GM18861 (cell line): Measurements from ENCODE around the gene NSD2.
"Not testable (repeated sequence)": the region's sequence is repeated elsewhere in the genome, so short reads cannot be mapped to it uniquely, and the experiment has no call there.

Experiments used
- ATAC-seq: cut with Tn5 transposase; IDR thresholded peaks from one replicate; pipeline ENCODE4 v1.9.1; 2021; ENCODE audit not compliant: unreplicated experiment

The NSD2 gene

DNA sequence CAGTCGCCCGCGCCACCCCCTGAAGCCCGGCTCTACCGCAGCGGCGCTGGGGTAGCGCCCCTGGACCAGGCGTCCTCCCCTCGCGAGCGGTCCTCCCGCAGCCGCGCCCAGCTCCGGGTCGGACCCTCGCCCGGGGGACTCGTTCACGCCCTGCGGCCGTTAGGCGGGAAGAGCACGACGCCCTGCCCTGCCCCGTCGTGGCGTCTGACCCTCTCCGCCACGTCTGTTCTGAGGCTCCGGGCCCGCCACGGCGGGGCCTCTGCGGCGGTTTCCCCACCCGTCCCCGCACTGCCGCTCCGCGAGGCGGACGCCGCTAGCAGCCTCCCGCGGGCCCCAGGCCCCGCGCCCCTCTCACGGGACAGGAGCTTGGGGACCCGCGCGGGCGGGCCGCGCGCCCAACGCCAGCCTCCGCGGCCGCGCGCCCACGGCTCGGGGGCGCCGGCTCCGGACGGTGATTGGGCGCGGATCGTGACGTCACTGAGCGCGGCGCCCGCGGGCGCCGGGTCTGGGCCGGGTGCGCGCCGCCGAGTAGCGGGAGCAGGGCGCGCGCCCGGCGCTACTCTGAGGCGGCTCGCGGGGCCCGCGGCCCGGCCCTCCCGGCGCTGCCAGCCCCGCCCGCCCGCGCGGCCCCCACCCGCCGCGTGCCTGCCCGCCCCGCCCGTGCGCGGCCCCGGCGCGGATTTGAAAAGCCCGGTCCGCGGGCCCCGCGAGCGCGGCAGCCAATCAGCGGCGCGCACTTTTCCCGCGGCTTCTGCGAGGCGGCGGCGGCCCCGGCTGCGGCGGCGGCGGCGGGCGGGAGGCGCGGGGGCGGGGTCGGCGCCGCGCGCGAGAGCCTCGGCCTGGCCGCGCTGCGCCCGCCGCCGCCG is at the start of gene NSD2:
TSS of gene NSD2 (plus strand) at position 816 of the 866 bp plus-strand sequence. CDS start 29,262 bp downstream, outside the sequence.
- ATAC-seq, result peak; percentile 46

DNA sequence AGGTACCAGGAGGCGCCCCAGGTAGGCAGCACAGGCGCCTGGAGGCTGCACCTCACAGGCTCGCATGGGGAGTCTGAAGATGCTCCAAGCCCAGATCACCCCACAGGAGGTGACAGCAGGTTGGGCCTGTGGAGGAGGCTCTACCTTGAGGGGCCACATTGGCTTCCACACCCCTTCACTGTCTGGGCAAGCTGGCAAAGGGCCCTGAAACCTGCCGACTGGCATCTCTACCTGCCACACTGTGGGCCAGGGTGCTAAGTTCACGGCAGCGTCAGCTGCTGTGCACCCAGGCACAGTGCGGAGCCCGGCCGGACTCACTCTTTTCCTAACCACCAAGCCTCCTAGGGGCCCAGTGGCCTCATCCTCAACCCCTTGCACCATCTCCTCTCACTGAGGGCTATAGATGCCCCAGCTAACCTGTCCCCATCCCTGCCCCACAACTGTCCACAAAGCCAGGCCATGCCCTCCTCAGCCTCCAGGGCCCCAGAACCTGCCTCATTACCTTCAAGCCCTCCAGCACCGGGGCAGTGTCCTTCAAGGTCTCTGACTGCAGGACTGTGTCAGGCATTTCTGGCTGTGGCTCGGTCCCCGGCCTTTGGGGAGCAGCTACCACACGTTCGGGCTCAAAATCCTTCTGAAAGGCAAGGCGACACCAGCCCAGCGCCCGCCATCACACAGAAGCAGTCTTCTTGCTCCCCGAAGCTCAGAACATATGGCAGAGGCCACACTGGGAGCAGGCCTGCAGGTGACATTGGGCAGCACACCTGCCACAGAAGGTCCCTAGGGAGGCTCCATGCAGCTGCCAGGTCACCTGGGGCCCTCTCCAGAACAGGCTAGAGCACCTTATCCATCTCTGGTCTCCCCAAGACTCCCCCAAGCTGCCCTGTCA is 49.3 kb upstream of the NSD2 start:
- no peak for ATAC-seq

DNA sequence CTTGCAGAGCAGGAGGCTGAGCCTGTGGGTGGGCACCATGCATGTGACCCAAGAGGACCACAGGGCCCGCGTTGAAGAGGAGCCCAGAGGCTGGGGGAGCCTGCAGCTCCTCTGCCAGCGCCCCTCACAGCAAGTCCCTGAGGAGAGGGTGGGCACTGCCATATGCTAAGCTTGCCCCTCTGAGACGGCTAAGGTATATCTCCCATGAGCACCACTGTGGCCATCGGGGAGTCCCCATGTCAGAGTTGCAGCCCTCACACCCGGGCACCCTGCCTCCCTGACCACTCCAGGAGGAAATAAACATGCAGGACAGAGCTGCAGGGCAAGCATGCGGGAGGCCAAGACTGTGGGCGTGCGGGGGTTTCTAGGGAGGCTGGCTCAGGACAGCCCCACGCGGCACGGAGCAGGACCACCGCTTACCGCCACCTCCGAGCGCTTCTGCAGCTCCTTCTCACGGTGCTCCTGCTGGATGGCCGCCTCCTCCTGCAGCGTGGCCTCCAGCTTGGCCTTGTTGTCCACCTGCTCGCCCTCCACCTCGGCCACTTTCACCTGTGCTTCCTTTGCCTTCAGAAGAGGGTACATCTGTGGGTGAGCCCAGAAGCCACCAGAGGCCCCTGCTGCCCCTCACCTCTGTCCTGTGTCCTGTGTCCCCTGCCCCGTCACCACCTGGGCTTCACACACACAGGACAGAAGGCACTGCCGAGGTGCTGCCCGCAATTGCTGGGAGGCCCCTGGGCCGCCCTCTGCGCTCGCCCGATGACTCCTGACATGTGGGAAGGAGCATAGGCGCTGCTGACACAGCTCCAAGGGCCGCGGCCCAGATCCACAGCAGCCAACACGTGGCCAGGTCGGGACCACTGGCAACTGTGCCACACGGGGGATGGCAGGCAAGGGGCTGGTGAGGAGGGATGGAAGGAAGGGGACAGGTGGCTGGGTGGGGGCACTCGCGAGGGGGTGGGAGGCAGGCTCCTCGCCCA is 48.3 kb upstream of the NSD2 start:
- no peak for ATAC-seq

DNA sequence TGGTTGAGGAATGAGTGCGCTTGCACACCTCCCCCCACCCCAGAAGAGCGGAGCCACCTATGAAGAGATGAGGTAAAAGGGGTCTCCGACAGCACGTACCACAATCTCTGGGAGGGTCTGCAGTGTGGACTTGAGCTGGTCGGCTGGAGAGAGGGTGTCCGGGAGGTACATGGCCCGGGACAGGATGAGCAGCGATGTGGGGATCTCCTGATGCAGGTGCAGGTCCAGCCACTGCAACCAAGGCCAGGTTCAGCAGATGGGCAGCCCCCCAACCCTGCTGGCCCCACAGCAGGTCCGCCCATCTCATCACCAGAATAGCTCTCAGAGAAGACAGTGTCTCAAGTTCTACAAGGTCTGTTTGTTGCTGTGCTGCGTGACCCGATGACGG is 47.7 kb upstream of the NSD2 start:
- no peak for ATAC-seq

DNA sequence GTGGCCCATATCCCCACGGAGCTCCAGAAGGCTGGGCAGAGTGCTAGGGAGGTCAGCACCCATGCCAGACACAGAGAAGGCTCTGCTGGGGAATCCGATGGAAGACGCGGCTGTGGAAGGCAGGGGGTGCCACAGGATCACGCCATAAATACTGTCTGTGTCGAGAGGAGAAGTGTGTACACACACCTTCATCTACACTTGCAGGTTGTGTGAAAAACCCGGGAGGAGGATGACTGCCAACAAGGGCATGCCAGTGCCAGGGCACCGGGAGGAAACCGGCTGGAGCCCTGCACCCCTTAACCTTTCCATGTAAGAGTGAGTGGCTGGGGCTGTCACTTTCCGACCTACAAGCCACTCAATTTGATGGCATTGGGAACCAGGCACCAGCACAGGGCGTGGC is 46.4 kb upstream of the NSD2 start:
- no peak for ATAC-seq

DNA sequence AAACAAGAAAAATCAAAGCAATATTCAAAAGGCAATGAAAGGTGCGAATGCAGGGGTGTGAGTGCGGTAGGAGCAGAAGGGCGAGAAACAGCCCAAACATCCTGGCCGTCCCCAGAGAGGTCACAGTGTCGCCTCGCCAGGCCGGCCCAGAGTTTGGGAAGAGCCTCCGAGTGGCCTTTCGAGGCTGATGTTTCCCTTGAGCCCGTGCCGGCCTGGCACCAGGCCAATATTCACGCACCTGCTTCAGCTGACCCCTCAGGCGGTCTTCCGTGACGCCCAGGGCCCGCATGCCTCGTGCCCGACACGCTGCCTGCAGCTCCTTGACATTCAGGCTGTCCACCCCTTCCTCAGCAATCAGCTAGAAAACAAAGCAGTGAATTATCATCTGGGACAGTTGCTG is 45.9 kb upstream of the NSD2 start:
- no peak for ATAC-seq

DNA sequence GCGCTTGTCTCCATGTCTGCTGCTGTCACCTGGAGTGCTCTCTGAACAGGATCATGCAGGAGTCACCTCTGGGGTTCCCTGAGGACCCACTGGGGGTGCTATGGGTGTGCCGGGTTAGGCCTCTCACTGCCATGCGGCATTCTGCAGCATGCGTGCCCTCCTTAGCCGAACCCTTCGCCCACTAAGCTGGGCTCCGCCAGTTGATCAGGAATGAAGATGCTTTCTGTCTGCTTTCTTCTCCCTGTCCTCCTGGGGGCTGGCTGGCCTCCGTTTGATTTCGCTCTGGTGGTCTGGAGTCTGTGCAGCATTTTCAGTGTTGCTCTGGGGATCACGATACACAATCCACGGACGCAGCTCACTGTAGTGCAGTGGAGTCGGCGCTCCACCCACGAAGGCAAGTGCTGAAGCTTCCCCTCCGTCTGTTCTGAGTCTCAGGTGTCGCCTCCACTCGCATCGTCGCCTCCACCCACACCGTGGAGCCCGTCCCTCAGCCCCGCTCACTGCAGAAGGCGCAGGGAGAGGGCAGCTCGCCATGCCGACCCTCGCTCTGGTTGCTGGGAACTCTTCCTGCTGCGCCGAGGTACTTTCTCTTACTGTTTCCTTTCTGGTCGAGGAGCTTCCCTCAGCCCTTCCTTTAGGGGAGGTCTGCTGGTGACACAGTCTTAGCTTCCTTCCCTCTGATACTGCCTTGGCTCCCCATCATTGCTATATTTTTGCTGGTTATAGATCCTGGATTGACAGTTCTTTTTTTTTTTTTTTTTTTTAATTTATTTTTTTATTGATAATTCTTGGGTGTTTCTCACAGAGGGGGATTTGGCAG is 44.5 kb upstream of the NSD2 start:
- ATAC-seq, result no peak

DNA sequence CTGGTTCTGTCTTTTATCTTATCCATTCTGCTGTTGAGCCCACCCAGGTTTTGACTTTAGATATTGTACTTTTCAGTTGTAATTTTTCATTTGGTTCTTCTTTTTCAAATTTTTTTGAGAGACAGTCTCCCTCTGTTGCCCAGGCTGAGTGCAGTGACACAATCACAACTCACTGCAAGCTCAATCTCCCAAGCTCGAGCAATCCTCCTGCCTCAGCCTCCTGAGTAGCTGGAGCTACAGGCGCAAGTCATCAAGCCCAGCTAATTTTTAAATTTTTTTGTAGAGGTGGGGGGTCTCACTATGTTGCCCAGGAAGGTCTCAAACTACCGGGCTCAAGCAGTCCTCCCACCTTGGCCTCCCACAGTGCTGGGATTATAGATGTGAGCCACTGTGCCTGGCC is 41.0 kb upstream of the NSD2 start:
- ATAC-seq, result no peak

DNA sequence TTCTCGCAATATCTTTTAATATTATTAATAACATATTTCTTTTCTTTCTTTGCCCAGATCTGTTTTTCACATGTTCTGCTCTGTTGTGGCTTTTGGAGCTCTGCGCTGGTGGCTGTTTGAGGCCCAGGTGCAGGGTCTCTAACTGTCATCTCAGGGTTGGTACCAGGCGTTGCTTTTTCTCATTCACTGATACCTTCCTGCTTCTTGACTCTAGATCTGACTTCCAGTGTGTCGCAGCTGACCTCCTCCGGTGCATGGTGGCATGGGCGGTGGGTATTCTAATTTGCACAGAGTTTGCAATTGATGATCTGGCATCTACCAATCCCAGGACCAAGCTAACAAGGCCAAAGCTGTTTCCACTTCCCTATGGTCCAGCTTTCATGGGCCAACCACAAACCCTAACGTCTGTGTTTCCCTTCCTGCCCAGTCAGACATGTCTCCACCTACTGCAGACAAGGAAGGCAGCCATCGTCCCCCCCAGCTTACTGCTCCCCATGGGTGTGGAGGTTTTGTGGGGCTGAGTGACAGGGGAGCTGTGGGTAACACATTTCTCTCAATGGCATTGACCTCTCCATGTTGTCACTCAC is 40.5 kb upstream of the NSD2 start:
- ATAC-seq, result no peak

DNA sequence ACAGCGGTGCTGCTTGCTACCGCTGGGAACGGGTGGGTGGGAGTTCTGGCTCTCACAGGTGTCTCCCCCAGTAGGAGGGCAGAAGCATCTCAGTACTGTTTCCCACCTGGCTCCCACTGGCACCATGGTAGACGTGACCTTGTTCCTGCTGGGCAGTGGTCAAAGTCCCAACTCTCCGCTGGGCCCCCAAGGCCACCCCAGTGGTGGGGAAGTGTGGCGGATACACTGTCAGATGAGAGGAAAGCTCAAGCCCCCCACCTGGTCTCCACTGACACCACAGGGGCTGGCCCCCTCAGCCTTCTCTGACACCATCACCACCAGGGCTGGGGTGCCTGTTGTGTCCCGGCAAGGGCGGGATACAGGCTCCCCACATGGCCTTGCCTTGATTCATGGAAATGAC is 39.9 kb upstream of the NSD2 start:
- no peak for ATAC-seq

DNA sequence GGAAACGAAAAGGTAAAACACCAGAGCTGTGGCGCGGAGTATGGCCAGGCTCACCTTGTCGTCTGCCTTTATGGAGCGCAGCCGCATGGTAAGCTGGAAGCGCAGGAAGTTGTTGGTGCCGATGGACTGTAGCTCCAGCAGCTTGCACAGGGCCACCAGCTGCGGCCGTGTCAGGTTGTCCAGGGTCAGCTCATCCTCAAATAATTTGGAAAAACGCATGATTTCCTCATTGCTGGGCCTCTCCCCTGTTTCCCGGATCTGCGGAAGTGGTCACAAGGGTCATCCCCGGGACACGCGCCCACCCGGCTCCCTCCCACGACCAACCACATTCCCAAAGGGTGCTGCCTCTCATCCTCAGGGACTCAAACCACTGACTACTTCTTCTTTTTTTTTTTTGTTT is 38.5 kb upstream of the NSD2 start:
- ATAC-seq, result no peak

DNA sequence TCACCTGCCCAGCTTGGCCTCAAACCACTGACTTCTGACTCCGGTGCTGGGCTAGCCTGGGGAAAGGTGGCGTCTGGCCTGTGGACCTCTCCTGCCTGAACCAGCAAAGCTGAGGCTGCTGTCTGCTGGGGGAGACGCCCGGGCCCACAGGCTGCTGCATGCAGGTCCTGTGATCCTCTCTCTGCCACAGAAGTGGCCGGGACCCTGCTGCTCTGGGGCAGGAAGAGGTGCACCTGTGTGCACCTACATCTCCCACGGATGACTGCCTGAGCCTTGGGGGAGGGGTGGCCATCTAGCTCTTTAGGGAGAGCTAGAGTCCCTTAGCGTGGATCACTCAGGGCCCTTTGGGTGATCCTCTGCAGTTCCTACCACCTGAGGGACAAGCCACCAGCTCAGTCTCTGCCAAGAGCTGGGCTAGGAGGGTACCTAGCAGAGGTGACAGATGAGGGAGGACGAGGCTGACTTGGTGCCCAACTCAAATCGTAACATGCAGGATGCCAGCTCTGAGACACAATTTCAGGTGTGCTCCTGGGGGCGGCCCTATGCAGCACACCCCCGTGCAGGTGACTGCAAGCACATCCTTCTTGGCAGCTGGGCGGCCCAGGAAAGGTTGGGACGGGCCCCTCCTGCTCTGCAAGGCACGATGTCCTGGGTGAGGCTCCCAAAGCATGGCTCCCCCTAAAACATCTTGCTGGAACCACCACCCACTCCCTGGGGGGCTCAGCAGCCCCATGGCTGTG is 37.7 kb upstream of the NSD2 start:
- peak; percentile 9 for ATAC-seq

DNA sequence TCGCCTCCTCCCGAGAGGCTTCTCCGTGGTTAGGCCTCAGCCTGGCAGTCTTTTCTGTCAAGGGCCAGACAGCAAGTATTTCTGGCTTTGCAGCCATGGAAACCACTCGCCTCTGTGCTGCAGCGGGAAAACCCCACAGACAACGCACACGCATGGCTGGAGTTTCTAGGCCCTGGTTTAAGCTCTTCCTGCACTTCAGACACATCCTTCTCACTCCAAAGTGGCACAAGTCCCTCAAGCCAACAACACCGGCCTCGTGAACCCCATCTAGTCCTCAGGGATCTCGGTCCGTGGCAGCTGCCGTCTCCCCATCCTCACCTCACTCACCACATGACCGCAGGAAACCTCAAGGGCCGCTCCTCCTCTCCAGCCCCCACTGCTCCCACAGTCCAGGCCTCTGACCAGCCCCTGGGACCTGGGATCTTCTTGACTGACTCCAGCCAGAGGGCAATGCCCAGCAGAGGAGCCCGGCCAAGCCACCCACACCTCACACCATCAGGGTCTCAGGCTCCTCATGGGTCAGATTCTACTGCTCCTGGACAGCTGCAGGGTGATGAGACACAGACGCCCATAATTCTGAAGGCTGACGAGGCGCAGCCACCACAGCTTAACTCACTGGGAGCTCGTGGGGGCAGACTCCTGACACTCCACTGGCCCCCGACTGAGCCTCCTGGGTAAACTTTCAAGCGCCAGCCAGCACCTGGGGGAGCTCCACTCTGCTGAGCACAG is 37.0 kb upstream of the NSD2 start:
- peak; percentile 56 for ATAC-seq

DNA sequence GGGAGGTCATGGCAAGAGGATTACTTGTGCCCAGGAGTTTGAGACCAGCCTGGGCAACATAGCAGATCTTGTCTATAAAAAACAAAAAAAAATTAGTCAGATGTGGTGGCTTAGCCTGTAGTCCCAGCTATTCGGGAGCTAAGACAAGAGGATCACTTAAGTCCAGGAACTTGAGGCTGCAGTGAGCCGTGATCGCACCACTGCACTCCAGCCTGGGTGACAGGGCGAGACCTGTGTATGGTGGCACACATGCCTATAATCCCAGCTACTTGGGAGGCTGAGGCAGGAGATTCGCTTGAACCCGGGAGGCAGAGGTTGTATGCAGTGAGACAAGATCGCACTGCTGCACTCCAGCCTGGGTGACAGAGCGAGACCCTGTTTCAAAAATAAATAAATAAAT is 35.4 kb upstream of the NSD2 start:
- ATAC-seq, result not testable (repeated sequence)

DNA sequence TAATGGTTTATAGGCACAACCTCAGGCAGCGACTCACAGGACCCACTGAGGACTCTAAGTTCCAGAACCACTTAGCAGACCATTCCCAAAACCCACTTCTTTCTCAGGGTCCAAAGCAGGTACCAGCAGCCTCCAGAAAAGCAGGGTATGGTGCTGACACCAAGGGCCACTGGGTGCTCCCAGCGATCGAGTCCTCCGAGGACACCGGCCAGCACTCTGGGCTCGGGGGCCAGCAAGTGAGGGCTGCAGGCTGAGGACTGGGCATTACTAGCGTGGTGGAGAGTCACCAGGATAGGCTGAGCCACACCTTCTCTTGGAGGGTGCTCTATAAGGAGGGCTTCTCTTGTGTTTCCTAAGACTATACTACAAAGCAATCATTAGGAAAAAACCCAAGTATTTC is 34.5 kb upstream of the NSD2 start:
- ATAC-seq, result no peak

DNA sequence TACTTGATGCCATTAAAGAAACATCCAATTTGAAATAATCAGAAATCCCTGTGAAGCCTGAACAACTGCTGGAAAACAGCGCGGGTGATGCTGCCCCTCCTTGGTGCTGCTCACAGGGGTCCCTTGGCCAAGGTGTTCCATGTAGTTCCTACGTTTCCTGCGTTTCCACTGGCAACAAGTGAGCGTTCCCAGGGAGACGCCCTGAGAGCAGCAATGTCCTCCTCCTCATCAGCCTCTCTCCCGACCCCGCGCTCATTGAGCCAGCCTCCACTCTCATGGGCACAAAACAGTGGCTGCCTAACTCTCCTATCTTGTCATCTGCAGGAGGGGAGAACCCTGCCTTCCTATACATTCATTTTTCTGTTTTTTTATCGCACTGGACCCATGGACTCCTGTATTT is 34.1 kb upstream of the NSD2 start:
- ATAC-seq, result no peak

DNA sequence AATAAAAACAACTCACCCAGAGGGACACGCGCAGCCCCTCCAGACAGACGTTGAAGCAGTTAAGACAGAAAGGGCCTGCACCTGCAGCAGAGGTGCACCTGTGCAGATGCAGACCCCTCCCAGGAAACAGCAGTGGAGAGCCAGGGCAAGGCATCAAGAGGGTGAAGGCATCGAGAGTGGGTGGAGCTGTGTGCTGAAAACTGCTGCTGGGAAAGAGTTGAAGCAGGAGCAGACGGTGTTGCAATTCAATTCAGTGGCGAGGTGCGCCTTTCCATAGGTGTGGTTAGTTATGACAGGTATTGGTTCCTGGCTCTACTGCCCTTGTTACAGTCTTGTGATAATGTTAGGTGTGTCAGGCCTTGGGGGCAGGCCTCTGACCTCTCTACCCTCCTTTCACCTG is 31.9 kb upstream of the NSD2 start:
- no peak for ATAC-seq

DNA sequence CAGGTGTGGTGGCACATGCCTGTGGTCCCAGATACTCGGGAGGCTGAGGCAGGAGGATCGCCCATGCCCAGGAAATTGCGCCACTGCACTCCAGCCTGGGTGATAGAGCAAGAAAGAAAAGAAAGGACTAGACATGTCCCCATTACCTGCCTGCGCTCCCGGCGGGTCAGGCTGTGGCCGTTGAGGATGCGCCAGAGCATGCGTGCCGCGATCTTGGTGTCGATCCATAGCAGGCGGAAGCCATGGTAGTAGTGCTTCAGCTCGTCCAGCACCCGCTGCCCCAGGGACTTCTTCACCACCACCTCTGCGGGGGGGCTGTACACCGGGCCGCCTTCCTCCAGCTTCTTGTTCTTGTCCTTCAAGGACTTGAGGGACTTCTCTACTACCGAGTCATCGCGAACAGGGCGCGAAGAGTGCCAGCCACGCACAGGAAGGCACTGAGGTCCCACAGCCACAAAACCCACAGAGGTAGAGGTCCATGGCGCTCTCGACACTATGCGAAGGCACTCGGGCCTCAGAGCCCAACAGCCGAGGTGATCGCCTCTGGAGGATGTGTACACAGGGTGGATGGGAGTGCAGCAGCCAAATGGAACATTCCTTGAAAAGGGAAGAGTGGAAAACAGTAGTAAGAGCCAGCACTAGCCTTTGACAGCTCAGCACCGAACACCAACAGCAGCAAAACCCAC is 29.8 kb upstream of the NSD2 start:
- ATAC-seq, result no peak
